GM10248 (cell line): Measurements from ENCODE around the gene CST5.

Experiments used
- CTCF ChIA-PET: fragments of 300-600 bp; sonication (Branson Sonifier 250); formaldehyde crosslinking; extraction: SDS; loops from one replicate; lab custom pipeline; 2021; ENCODE audit warnings: antibody characterized with exemption; lab: Yijun Ruan, JAX
- POLR2A ChIA-PET: fragments of 350-650 bp; sonication (Branson Sonifier 250); formaldehyde crosslinking; extraction: SDS; loops from one replicate; lab custom pipeline; 2020; ENCODE audit warnings: antibody characterized with exemption; lab: Yijun Ruan, JAX
- DNase-seq: peaks from one replicate; pipeline ENCODE4 v3.0.0; 2012; ENCODE audit errors: extremely low spot score
- CTCF ChIP-seq: IDR thresholded peaks from 2 replicates; pipeline ENCODE4 v1.5.1; 2012; ENCODE audit warnings: mild to moderate bottlenecking, low read depth; ENCODE audit errors: extremely low read depth, missing control alignments, control extremely low read depth

CST5 gene

GRCh38 chr20:23889775-23890187 is 10.2 kb upstream of the CST5 start:
- ChIA-PET POLR2A (no interaction called here), CTCF (interaction anchor here (0.9 to 1.5 kb wide), 4 partner anchors 10 to 1029 kb away, joined by 3 to 6 read pairs (median 4); no protein-coding TSS in a partner anchor)
- DNase-seq = peak; percentile 36
- TF ChIP-seq CTCF = peak; percentile 77

DNA sequence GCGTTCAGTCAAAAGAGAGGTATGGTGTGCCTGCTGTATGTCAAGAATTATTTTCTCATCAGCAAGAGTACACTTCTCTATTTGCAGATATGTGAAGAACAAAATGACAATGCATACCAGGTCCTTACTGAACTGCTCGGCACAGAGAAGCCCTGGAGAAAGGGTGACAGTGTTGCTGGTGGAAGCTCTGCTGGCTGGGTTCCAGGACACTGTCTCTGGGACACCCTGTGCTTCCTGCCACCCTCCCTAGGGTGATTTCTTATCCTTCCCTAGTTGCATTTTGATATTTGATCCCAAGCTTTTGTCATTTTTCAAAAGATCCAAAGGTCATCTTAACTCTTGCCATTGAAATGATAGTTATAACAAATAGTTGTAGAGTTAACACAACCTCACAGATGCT is 8.3 kb upstream of the CST5 start:
- TF ChIP-seq CTCF = no peak
- no peak for DNase-seq
- CTCF ChIA-PET = interaction anchor here (1.2 kb wide), 1 partner anchor 15 kb away, joined by 7 read pairs; no protein-coding TSS in a partner anchor
- POLR2A ChIA-PET = no interaction called here

- TF ChIP-seq CTCF = no peak
- no peak for DNase-seq
- CTCF ChIA-PET = no interaction called here
- POLR2A ChIA-PET = no interaction called here
These were observed 5.2 kb upstream of the CST5 start for GRCh38 chr20:23884771-23885162.

GRCh38 chr20:23884136-23884770 is 4.7 kb upstream of the CST5 start:
- DNase-seq = no peak
- ChIA-PET POLR2A (no interaction called here), CTCF (no interaction called here)
- TF ChIP-seq CTCF = no peak

GRCh38 chr20:23881371-23881770 is 1.8 kb upstream of the CST5 start:
- no peak for TF ChIP-seq CTCF
- CTCF ChIA-PET = interaction anchor here (1.2 kb wide), 1 partner anchor 8 kb away, joined by 4 read pairs; no protein-coding TSS in a partner anchor
- POLR2A ChIA-PET = no interaction called here
- no peak for DNase-seq

- DNase-seq = no peak
- ChIA-PET CTCF (interaction anchor here (0.9 kb wide), 1 partner anchor 9 kb away, joined by 4 read pairs; no protein-coding TSS in a partner anchor), POLR2A (no interaction called here)
- no peak for TF ChIP-seq CTCF
These were observed 869 bp upstream of the CST5 start for GRCh38 chr20:23880417-23880816.
